Measurements from ENCODE around the gene MYCBP. TPM values are rescaled to one million over a fixed set of nuclear protein-coding genes. Genes with fewer than 3 reads are reported as not detected.

The MYCBP gene
- total RNA-seq, 1 experiment from 2014 or later: 33.1 TPM

DNA sequence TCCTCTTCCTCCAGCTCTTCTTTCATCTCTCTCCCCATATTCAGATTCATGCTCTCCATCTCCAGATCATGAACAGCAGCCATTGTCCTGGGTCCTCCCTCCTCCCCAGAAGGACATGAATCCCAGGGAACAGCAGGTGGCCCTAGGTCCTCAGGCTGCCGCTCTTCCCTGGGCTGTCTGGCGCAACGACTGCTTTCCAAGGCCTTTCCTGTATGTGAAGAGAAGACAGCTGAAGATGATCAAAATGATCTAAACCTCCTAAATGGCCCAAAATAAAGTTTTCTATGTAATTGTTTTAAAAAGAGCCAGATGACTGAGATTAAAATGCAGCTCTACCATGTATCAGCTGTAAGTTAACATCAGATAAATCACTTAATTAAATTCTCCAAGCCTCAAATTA lies 46.0 kb upstream of the MYCBP start:
- Histone ChIP-seq H3K4me1 (ENCODE audit: insufficient read depth, low read length) (no peaks in the 10 kb centered on the region), H2BK15ac (ENCODE audit: low read depth, low read length) (no peak overlapping the region), H2BK20ac (ENCODE audit: low read depth, low read length, poor library complexity, severe bottlenecking) (no peak overlapping the region), H3K79me2 (ENCODE audit: insufficient read depth, low read length) (no peaks in the 10 kb centered on the region), H2AK5ac (ENCODE audit: insufficient read length, low read length) (no peak overlapping the region), H2BK120ac (ENCODE audit: low read depth, low read length, poor library complexity, severe bottlenecking) (no peak overlapping the region), H2BK12ac (ENCODE audit: insufficient read length, low read depth, low read length) (no peak overlapping the region), H3K4ac (ENCODE audit: low read depth, low read length) (no peak overlapping the region), H3K23me2 (ENCODE audit: insufficient read length, low read depth, low read length, poor library complexity, severe bottlenecking) (no peaks in the 10 kb centered on the region), H3K27ac (ENCODE audit: insufficient read length, low read depth, low read length) (no peak overlapping the region), H3K79me1 (ENCODE audit: insufficient read depth, low read depth, low read length, poor library complexity, severe bottlenecking) (no peaks in the 10 kb centered on the region), H3K27me3 (ENCODE audit: insufficient read depth, low read length) (no peaks in the 10 kb centered on the region), H3K9ac (ENCODE audit: extremely low read depth, insufficient read length, low read length) (no peak overlapping the region), H4K8ac (replicated peaks; ENCODE audit: insufficient read length, low read depth, low read length) (no peak overlapping the region), H3K56ac (ENCODE audit: insufficient read length, low read depth, low read length) (no peak overlapping the region), H4K91ac (ENCODE audit: insufficient read length, low read depth, low read length) (no peak overlapping the region), H3K23ac (ENCODE audit: insufficient read length, low read depth, low read length) (no peak overlapping the region), H3K4me2 (ENCODE audit: insufficient read depth, insufficient read length, low read length) (no peak overlapping the region), H3K18ac (ENCODE audit: insufficient read length, low read depth, low read length) (no peak overlapping the region), H3K9me3 (ENCODE audit: control insufficient read depth, low read depth, low read length) (no peaks in the 10 kb centered on the region), H3T11ph (ENCODE audit: low read length) (no peak overlapping the region), H4K5ac (ENCODE audit: insufficient read length, low read depth, low read length) (no peak overlapping the region), H2AFZ (ENCODE audit: low read length) (no peak overlapping the region), H2BK5ac (ENCODE audit: insufficient read length, low read length) (no peak overlapping the region), H3K14ac (ENCODE audit: insufficient read depth, low read length) (no peak overlapping the region), H4K20me1 (ENCODE audit: control insufficient read depth, insufficient read depth, insufficient read length) (no peaks in the 10 kb centered on the region)
- H3K27ac Mint-ChIP-seq: no peak overlapping the region
- no CpG with 5 or more reads among the region's 3 CpGs for WGBS (ENCODE audit: extremely low coverage, insufficient read length, low lambda C conversion rate)
- H3K9me3 Mint-ChIP-seq: no peaks in the 10 kb centered on the region; a peak in 1 of 5 replicates
- TF ChIP-seq, protein P1, sequence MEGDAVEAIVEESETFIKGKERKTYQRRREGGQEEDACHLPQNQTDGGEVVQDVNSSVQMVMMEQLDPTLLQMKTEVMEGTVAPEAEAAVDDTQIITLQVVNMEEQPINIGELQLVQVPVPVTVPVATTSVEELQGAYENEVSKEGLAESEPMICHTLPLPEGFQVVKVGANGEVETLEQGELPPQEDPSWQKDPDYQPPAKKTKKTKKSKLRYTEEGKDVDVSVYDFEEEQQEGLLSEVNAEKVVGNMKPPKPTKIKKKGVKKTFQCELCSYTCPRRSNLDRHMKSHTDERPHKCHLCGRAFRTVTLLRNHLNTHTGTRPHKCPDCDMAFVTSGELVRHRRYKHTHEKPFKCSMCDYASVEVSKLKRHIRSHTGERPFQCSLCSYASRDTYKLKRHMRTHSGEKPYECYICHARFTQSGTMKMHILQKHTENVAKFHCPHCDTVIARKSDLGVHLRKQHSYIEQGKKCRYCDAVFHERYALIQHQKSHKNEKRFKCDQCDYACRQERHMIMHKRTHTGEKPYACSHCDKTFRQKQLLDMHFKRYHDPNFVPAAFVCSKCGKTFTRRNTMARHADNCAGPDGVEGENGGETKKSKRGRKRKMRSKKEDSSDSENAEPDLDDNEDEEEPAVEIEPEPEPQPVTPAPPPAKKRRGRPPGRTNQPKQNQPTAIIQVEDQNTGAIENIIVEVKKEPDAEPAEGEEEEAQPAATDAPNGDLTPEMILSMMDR (conservative IDR thresholded peaks at IDR 0.05): no peak
- no peak for DNase-seq
- H3K4me3 Mint-ChIP-seq: no peak overlapping the region
- H3K27me3 Mint-ChIP-seq (ENCODE audit: low read depth): no peaks in the 10 kb centered on the region
- no peaks in the 10 kb centered on the region for H3K36me3 Mint-ChIP-seq (ENCODE audit: insufficient read depth in 1 of 3, low read depth in 3 of 3)
- H3K4me1 Mint-ChIP-seq: peaks cover 6% of the 10 kb centered on the region in 2 experiments
